Cerebellar nuclear complex (tissue), 1 donor: ENCODE data around the gene SAMD4A.
"Not testable (repeated sequence)": the region's sequence is repeated elsewhere in the genome, so short reads cannot be mapped to it uniquely, and the experiment has no call there.

Experiments
- DNase-seq, 2 experiments: peaks; one replicate each; lab custom pipeline; 2025; lab: John Stamatoyannopoulos, UW

The SAMD4A gene

GRCh38 chr14:54734966-54735365 lies 168.0 kb downstream of the SAMD4A start:
- DNase-seq, result no peak

GRCh38 chr14:54735424-54735823 lies 168.5 kb downstream of the SAMD4A start:
- DNase-seq, result no peak

- no peak for DNase-seq
Measured at GRCh38 chr14:54737132-54737711, 170.3 kb downstream of the SAMD4A start.

- DNase-seq, result no peak
Measured at GRCh38 chr14:54738009-54738408, 171.1 kb downstream of the SAMD4A start.

- DNase-seq, result no peak
Measured at GRCh38 chr14:54739514-54739913, 172.6 kb downstream of the SAMD4A start.

GRCh38 chr14:54742492-54743350 lies 175.8 kb downstream of the SAMD4A start:
- DNase-seq, result no peak

GRCh38 chr14:54743382-54743781 lies 176.5 kb downstream of the SAMD4A start:
- DNase-seq, result no peak

GRCh38 chr14:54746019-54746418 lies 179.1 kb downstream of the SAMD4A start:
- no peak for DNase-seq

GRCh38 chr14:54747616-54748015 lies 180.7 kb downstream of the SAMD4A start:
- no peak for DNase-seq

- no peak for DNase-seq
Measured at GRCh38 chr14:54749180-54749579, 182.3 kb downstream of the SAMD4A start.

GRCh38 chr14:54749727-54750126 lies 182.8 kb downstream of the SAMD4A start:
- no peak for DNase-seq

- not testable (repeated sequence) for DNase-seq
Measured at GRCh38 chr14:54752611-54753010, 185.7 kb downstream of the SAMD4A start.

- not testable (repeated sequence) for DNase-seq
Measured at GRCh38 chr14:54753396-54753795, 186.5 kb downstream of the SAMD4A start.

GRCh38 chr14:54754116-54754622 lies 187.2 kb downstream of the SAMD4A start:
- DNase-seq, result no peak

- DNase-seq, result no peak
Measured at GRCh38 chr14:54754623-54755386, 187.9 kb downstream of the SAMD4A start.

- DNase-seq, result no peak
Measured at GRCh38 chr14:54756656-54757392, 189.9 kb downstream of the SAMD4A start.

- no peak for DNase-seq
Measured at GRCh38 chr14:54758041-54758440, 191.1 kb downstream of the SAMD4A start.

GRCh38 chr14:54759982-54760585 lies 193.2 kb downstream of the SAMD4A start:
- DNase-seq, result no peak

GRCh38 chr14:54760866-54761575 lies 194.1 kb downstream of the SAMD4A start:
- no peak for DNase-seq

- DNase-seq, result no peak
Measured at GRCh38 chr14:54761835-54762234, 194.9 kb downstream of the SAMD4A start.

GRCh38 chr14:54762296-54762695 lies 195.4 kb downstream of the SAMD4A start:
- DNase-seq, result no peak
